Left lung (tissue), 14 donors: Measurements from ENCODE around the gene KCNG2. TPM values are rescaled to one million over a fixed set of nuclear protein-coding genes. Genes with fewer than 3 reads are reported as not detected.
"Not testable (repeated sequence)": the region's sequence is repeated elsewhere in the genome, so short reads cannot be mapped to it uniquely, and the experiment has no call there.

Source experiments
- ATAC-seq: fragments of 200-7000 bp; cut with Tn5 transposase; one replicate; pipeline ENCODE4 v1.9.1; 2020; ENCODE audit warnings: moderate library complexity
- DNase-seq, 4 donors: peaks; one replicate each; pipeline ENCODE4 v3.0.0-alpha.2; 2013 to 2020
- H3K27ac ChIP-seq, 2 donors: fragments of 200-600 bp; sonication (generic) in 1 of 2; one replicate each; pipeline versions ENCODE4 v1.5.0 to v1.8.0; 2020 to 2021
- H3K27me3 ChIP-seq, 2 donors: fragments of 200-600 bp; sonication (generic) in 1 of 2; one replicate each; pipeline versions ENCODE4 v1.5.0 to v1.8.0; 2020 to 2021
- H3K36me3 ChIP-seq, 2 donors: fragments of 200-600 bp; sonication (generic) in 1 of 2; one replicate each; pipeline versions ENCODE4 v1.5.0 to v1.8.0; 2020 to 2021
- H3K4me1 ChIP-seq, 2 donors: fragments of 200-600 bp; one replicate each; pipeline ENCODE4 v1.8.0; 2021
- H3K4me3 ChIP-seq, 2 donors: fragments of 200-600 bp; sonication (generic) in 1 of 2; one replicate each; pipeline versions ENCODE4 v1.5.0 to v1.8.0; 2020 to 2021; ENCODE audit warnings: mild to moderate bottlenecking in 1 of 2
- H3K9me3 ChIP-seq, 2 donors: fragments of 200-600 bp; sonication (generic) in 1 of 2; one replicate each; pipeline versions ENCODE4 v1.5.0 to v1.8.0; 2020 to 2021
- CTCF ChIP-seq, 2 donors: fragments of 200-600 bp; sonication (generic) in 1 of 2; IDR thresholded peaks; one replicate each; pipeline versions ENCODE4 v1.5.0 to v1.8.0; 2021; ENCODE audit warnings: antibody characterized with exemption in 2 of 2
- intact Hi-C, 2 donors: fragments of 100-400 bp; cut with DNase I; formaldehyde crosslinking; loops; one replicate each; pipeline versions ENCODE4 v1.11.2 to v1.14.2; 2022
- long read RNA-seq, 12 donors: library from polyadenylated mRNA in 2 of 12; unstranded in 2 of 12; transcript quantifications; one replicate each; pipeline ENCODE4 v2.0.0 and lab custom pipeline, GENCODE V29; 2019 to 2026
- polyA plus RNA-seq, 6 donors: library from polyadenylated mRNA; unstranded; fragments of 120-200 nt; gene quantifications; one replicate each; pipeline ENCODE4 v1.2.1, GENCODE V29; 2013; ENCODE audit not compliant: insufficient read length in 6 of 6
- total RNA-seq, 2 donors: library from RNA; stranded (reverse); fragmentation: NEBNext Ultra II Directional; extraction: Animal tissue kit (Norgen Biotek cat#: 25700); gene quantifications; one replicate each; pipeline ENCODE4 v1.2.1, GENCODE V29; 2021
- donor health status: DM: no; HTN: yes; CAD: no.
- donor health status: DM: no; HTN: no; CAD: no.

Gene KCNG2
- total RNA-seq (1 to 10 TPM in 1 of 2 donors, under 1 TPM in 1; 0.20 to 1.1 TPM), polyA plus RNA-seq (under 1 TPM; 0.17 to 0.38 (median 0.31) TPM)
- long read RNA-seq, donor 1, partial matches to known transcripts: 0 of 1 reads
- long read RNA-seq, donor 1, other reads (novel, unspliced or antisense): 0 of 1 reads
- long read RNA-seq, donor 2: 0 reads
- long read RNA-seq, donor 3: 0 reads
- long read RNA-seq, donor 4: 0 reads
- long read RNA-seq, donor 5: 0 reads
- long read RNA-seq, donor 6: 0 reads
- long read RNA-seq, donor 7: 0 reads
- long read RNA-seq, donor 8: 0 reads
- long read RNA-seq, donor 9: 0 reads
- long read RNA-seq, donor 10: 0 reads
- long read RNA-seq, donor 11: 0 reads
- long read RNA-seq, donor 12: 0 reads

- intact Hi-C loops: no loop called here
- Histone ChIP-seq H3K4me1 (peaks cover 11 to 50% of the 10 kb centered on the region in 2 donors), H3K36me3 (no peaks in the 10 kb centered on the region), H3K4me3 (peak within 1 kb of the TSS; percentile 28 to 44), H3K27me3 (peaks cover 35 to 75% of the 10 kb centered on the region in 2 donors), H3K9me3 (no peaks in the 10 kb centered on the region), H3K27ac (no peak within 1 kb of the TSS)
- TF ChIP-seq CTCF (IDR thresholded peaks at IDR 0.05): no peak
- DNase-seq (peak in 3 of 4 donors; percentile 33 to 69 (median 50)), ATAC-seq (peak; percentile 79)
Observed at GRCh38 chr18:79797518-79798345, at the start of gene KCNG2. TSS of gene KCNG2 (plus strand) at chr18:79797938. CDS start at chr18:79863668, 65,730 bp downstream.

- DNase-seq (peak in 2 of 4 donors; percentile 22 to 66), ATAC-seq (no peak)
- intact Hi-C loops: no loop called here
- no peaks in the 10 kb centered on the region for H3K4me1 ChIP-seq
- H3K4me3 ChIP-seq: no peak overlapping the region
- peaks cover 0 to 55% of the 10 kb centered on the region in 2 donors for H3K36me3 ChIP-seq
- TF ChIP-seq CTCF (IDR thresholded peaks at IDR 0.05): no peak
- H3K9me3 ChIP-seq: peaks cover 0 to 11% of the 10 kb centered on the region in 2 donors
- H3K27ac ChIP-seq: no peak overlapping the region
- no peaks in the 10 kb centered on the region for H3K27me3 ChIP-seq
Observed at GRCh38 chr18:79748321-79749180, 49.2 kb upstream of the KCNG2 start.

GRCh38 chr18:79749251-79750191 lies 48.2 kb upstream of the KCNG2 start:
- no peak overlapping the region for H3K4me3 ChIP-seq
- H3K36me3 ChIP-seq: peaks cover 0 to 57% of the 10 kb centered on the region in 2 donors
- no peak for TF ChIP-seq CTCF (IDR thresholded peaks at IDR 0.05)
- DNase-seq (peak in 3 of 4 donors; percentile 22 to 58 (median 31)), ATAC-seq (no peak)
- H3K27me3 ChIP-seq: no peaks in the 10 kb centered on the region
- intact Hi-C loops: no loop called here
- no peak overlapping the region for H3K27ac ChIP-seq
- H3K4me1 ChIP-seq: no peaks in the 10 kb centered on the region
- peaks cover 0 to 5% of the 10 kb centered on the region in 2 donors for H3K9me3 ChIP-seq

- H3K36me3 ChIP-seq: peaks cover 0 to 68% of the 10 kb centered on the region in 2 donors
- intact Hi-C loops: no loop called here
- H3K4me1 ChIP-seq: no peaks in the 10 kb centered on the region
- no peaks in the 10 kb centered on the region for H3K9me3 ChIP-seq
- TF ChIP-seq CTCF (IDR thresholded peaks at IDR 0.05): no peak
- peak; percentile 74 for ATAC-seq
- no peak overlapping the region for H3K27ac ChIP-seq
- H3K27me3 ChIP-seq: no peaks in the 10 kb centered on the region
- no peak overlapping the region for H3K4me3 ChIP-seq
- DNase-seq: peak in 2 of 4 donors; percentile 39 to 51
Observed at GRCh38 chr18:79750980-79751571, 46.7 kb upstream of the KCNG2 start.

- H3K27me3 ChIP-seq, H3K27ac ChIP-seq, H3K9me3 ChIP-seq, H3K4me3 ChIP-seq, H3K4me1 ChIP-seq, ATAC-seq, intact Hi-C loops: not testable (repeated sequence)
- peak in 1 of 4 donors; percentile 12 for DNase-seq
- H3K36me3 ChIP-seq: peaks cover 0 to 65% of the 10 kb centered on the region in 2 donors
Observed at GRCh38 chr18:79751918-79752578, 45.7 kb upstream of the KCNG2 start.

GRCh38 chr18:79752946-79753345 lies 44.8 kb upstream of the KCNG2 start:
- DNase-seq: peak in 1 of 4 donors; percentile 9
- peaks cover 0 to 56% of the 10 kb centered on the region in 2 donors for H3K36me3 ChIP-seq
- H3K4me3 ChIP-seq, H3K9me3 ChIP-seq, intact Hi-C loops, H3K4me1 ChIP-seq, H3K27me3 ChIP-seq, H3K27ac ChIP-seq, ATAC-seq: not testable (repeated sequence)
